OCI-LY3 (cell line): Measurements from ENCODE around the gene FRMD4A.
"Not testable (repeated sequence)": the region's sequence is repeated elsewhere in the genome, so short reads cannot be mapped to it uniquely, and the experiment has no call there.

Experiments used
- H2AFZ ChIP-seq: fragments of 200-600, 300-600 bp; shearing (Covaris generic); 2 replicates; pipeline ENCODE4 v1.6.0; 2014; ENCODE audit warnings: antibody characterized with exemption, low read depth, low read length
- H3K27ac ChIP-seq: fragments of 200-600, 300-600 bp; sonication (generic); 2 replicates; pipeline ENCODE4 v1.5.1; 2014; ENCODE audit warnings: mild to moderate bottlenecking, low read length, moderate library complexity, mixed read lengths
- H3K27me3 ChIP-seq: fragments of 200-600, 300-600 bp; sonication (generic); 2 replicates; pipeline ENCODE4 v1.6.1; 2014; ENCODE audit warnings: low read depth, low read length, mixed read lengths
- H3K36me3 ChIP-seq: fragments of 200-600, 300-600 bp; sonication (generic); replicated peaks from 2 replicates; pipeline ENCODE3; 2014; ENCODE audit warnings: low read depth, low read length, mixed read lengths
- H3K4me1 ChIP-seq: fragments of 300-600, 200-600 bp; sonication (generic); 2 replicates; pipeline ENCODE4 v1.6.1; 2014; ENCODE audit warnings: low read length, mixed read lengths
- H3K4me2 ChIP-seq: fragments of 200-600, 300-600 bp; sonication (generic); 2 replicates; pipeline ENCODE4 v1.6.1; 2014; ENCODE audit warnings: low read length, mixed read lengths
- H3K4me3 ChIP-seq: fragments of 300-600, 200-600 bp; sonication (generic); 2 replicates; pipeline ENCODE4 v1.5.1; 2014; ENCODE audit warnings: antibody characterized with exemption, mild to moderate bottlenecking, low read length, moderate library complexity
- H3K79me2 ChIP-seq: fragments of 300-600, 200-600 bp; shearing (Covaris generic); 2 replicates; pipeline ENCODE4 v1.6.1; 2014; ENCODE audit warnings: mild to moderate bottlenecking, low read length, mixed read lengths
- H3K9ac ChIP-seq: fragments of 300-600, 200-600 bp; shearing (Covaris generic); 2 replicates; pipeline ENCODE4 v1.6.0; 2014; ENCODE audit warnings: mild to moderate bottlenecking, low read length, moderate library complexity
- H3K9me3 ChIP-seq: fragments of 200-600, 300-600 bp; shearing (Covaris generic); 2 replicates; pipeline ENCODE4 v1.6.1; 2014; ENCODE audit warnings: low read length, mixed read lengths; ENCODE audit not compliant: insufficient read depth
- H4K20me1 ChIP-seq: fragments of 200-600, 300-600 bp; sonication (generic); 2 replicates; pipeline ENCODE4 v1.6.1; 2016; ENCODE audit warnings: low read length, mixed read lengths; ENCODE audit not compliant: insufficient read depth
- EZH2phosphoT487 ChIP-seq: fragments of 200-600 bp; shearing (Covaris generic); IDR thresholded peaks from 2 replicates; pipeline ENCODE4 v1.6.1; 2018; ENCODE audit warnings: antibody characterized with exemption, mixed run types, low read depth
- TF ChIP-seq, protein P1 (sequence below): fragments of 200-600, 300-600 bp; sonication (generic); IDR thresholded peaks from 2 replicates; pipeline ENCODE4 v1.5.1; 2014; ENCODE audit warnings: antibody characterized with exemption, low read length, low read depth

FRMD4A gene

DNA sequence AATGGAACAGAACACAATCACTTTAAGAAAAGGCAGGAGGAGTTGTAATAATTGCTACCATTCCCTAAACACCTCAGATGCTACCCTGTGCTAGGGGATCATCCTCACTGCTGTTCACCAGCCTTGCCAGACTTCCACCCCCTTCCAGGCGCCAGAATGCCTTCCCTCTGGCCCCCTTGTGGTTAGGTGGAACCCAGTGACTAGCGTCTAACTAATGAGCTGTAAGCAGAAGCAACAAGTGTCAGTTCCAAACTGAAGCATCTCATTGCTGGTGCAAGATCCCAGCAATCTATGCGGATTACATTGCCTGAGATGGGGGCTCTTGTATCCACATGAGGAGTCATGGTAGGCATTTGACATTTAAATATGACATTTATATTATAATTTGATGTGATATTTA, 86.6 kb downstream of the FRMD4A start:
- no peaks in the 10 kb centered on the region for H3K9me3 ChIP-seq
- no peaks in the 10 kb centered on the region for H3K79me2 ChIP-seq
- no peak for TF ChIP-seq EZH2phosphoT487
- TF ChIP-seq, protein P1, sequence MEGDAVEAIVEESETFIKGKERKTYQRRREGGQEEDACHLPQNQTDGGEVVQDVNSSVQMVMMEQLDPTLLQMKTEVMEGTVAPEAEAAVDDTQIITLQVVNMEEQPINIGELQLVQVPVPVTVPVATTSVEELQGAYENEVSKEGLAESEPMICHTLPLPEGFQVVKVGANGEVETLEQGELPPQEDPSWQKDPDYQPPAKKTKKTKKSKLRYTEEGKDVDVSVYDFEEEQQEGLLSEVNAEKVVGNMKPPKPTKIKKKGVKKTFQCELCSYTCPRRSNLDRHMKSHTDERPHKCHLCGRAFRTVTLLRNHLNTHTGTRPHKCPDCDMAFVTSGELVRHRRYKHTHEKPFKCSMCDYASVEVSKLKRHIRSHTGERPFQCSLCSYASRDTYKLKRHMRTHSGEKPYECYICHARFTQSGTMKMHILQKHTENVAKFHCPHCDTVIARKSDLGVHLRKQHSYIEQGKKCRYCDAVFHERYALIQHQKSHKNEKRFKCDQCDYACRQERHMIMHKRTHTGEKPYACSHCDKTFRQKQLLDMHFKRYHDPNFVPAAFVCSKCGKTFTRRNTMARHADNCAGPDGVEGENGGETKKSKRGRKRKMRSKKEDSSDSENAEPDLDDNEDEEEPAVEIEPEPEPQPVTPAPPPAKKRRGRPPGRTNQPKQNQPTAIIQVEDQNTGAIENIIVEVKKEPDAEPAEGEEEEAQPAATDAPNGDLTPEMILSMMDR: no peak
- H3K27ac ChIP-seq: no peak overlapping the region
- H2AFZ ChIP-seq: no peak overlapping the region
- no peaks in the 10 kb centered on the region for H3K36me3 ChIP-seq
- no peaks in the 10 kb centered on the region for H3K27me3 ChIP-seq
- H3K4me3 ChIP-seq: no peak overlapping the region
- H3K9ac ChIP-seq: no peak overlapping the region
- H3K4me1 ChIP-seq: no peaks in the 10 kb centered on the region
- H3K4me2 ChIP-seq: no peak overlapping the region
- no peaks in the 10 kb centered on the region for H4K20me1 ChIP-seq

DNA sequence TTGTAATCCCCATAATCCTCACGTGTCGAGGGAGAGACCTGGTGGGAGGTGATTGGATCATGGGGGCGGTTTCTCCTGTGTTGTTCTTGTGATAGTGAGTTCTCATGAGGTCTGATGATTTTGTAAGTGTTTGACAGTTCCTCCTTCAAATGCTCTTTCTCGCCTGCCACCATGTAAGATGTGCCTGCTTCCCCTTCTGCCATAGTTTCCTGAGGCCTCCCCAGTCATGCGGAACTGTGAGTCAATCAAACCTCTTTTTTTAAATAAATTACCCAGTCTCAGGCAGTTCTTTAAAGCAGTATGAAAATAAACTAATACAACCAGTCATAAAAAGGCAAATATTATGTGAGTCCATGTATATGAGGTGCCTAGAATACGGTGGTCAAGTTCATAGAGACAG, 87.5 kb downstream of the FRMD4A start:
- H3K9me3 ChIP-seq: no peaks in the 10 kb centered on the region
- no peaks in the 10 kb centered on the region for H3K4me1 ChIP-seq
- H3K79me2 ChIP-seq: no peaks in the 10 kb centered on the region
- no peak overlapping the region for H3K4me2 ChIP-seq
- no peak overlapping the region for H3K9ac ChIP-seq
- H3K27me3 ChIP-seq: no peaks in the 10 kb centered on the region
- no peaks in the 10 kb centered on the region for H4K20me1 ChIP-seq
- TF ChIP-seq, protein P1: no peak
- no peak for TF ChIP-seq EZH2phosphoT487
- no peak overlapping the region for H3K27ac ChIP-seq
- no peak overlapping the region for H2AFZ ChIP-seq
- H3K4me3 ChIP-seq: no peak overlapping the region
- no peaks in the 10 kb centered on the region for H3K36me3 ChIP-seq

DNA sequence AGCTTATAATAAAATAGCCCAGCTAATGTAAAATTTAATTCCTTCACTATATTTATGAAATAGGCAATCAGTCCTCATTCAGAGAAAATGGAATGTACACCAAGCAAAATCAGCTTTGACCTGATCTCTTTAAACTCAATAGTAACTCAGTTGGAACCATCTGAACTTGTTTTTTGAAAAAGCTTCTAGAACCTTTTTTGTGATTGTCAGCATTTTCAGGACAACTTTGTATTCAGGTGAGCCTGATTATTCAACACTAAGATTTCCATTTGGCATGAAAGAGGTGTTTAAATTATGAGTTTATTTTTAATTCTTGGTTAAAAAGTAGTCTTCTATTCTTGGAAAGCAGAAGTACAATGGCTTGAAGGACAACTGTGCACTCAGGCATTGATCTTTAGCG, 89.5 kb downstream of the FRMD4A start:
- H3K9ac ChIP-seq: no peak overlapping the region
- no peaks in the 10 kb centered on the region for H4K20me1 ChIP-seq
- no peaks in the 10 kb centered on the region for H3K36me3 ChIP-seq
- H3K4me3 ChIP-seq: no peak overlapping the region
- TF ChIP-seq, protein P1: no peak
- no peak for TF ChIP-seq EZH2phosphoT487
- H3K4me1 ChIP-seq: no peaks in the 10 kb centered on the region
- no peaks in the 10 kb centered on the region for H3K27me3 ChIP-seq
- H3K4me2 ChIP-seq: no peak overlapping the region
- no peak overlapping the region for H3K27ac ChIP-seq
- no peak overlapping the region for H2AFZ ChIP-seq
- H3K79me2 ChIP-seq: no peaks in the 10 kb centered on the region
- no peaks in the 10 kb centered on the region for H3K9me3 ChIP-seq

DNA sequence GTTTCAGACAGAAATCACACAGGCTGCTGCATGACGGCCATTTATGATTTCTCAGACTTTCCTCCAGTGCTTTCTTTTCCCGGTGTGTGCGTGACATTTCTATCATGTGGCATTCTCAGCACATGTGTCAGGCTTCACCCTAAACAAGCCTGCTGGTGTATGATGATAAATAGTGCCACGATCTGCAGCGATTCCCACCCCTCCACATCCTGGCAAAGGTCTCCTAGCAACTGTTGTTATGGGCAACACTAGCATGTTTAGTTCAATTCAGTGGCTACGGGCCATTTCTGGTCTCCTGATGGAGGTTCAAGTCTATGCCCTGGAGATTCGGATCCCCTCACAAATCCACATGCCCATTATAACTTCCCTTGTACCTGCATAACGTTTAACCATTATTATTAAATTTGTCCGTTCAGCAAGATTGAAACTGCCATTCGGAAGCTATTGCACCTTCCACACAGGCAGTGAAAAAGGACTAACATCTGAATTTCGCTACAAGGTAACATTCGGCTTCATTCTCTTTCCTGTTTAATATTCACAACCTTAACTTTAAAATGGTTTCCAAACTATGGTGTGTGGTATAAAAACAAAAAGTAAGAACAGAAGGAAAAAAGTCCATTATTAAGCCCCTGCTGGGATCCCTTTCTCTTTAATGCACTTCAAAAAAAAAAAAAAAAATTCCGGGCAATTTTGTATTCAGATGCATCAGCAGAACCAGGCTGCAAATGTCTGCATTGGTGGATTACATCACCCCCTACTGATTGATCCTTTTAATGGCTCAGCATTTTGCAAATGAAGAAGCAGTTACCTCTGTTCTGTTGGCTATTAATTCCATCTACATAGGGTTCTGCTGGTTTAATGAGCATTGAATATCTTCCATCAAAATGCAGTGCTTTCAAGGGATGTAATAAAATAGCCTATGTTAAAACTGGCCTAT, 90.2 kb downstream of the FRMD4A start:
- no peaks in the 10 kb centered on the region for H3K9me3 ChIP-seq
- H3K4me1 ChIP-seq: no peaks in the 10 kb centered on the region
- no peaks in the 10 kb centered on the region for H3K27me3 ChIP-seq
- H2AFZ ChIP-seq: no peak overlapping the region
- H3K36me3 ChIP-seq: no peaks in the 10 kb centered on the region
- TF ChIP-seq, protein P1: no peak
- TF ChIP-seq EZH2phosphoT487: no peak
- H3K4me3 ChIP-seq: no peak overlapping the region
- no peak overlapping the region for H3K4me2 ChIP-seq
- H3K79me2 ChIP-seq: no peaks in the 10 kb centered on the region
- H3K9ac ChIP-seq: no peak overlapping the region
- H3K27ac ChIP-seq: no peak overlapping the region
- H4K20me1 ChIP-seq: no peaks in the 10 kb centered on the region

DNA sequence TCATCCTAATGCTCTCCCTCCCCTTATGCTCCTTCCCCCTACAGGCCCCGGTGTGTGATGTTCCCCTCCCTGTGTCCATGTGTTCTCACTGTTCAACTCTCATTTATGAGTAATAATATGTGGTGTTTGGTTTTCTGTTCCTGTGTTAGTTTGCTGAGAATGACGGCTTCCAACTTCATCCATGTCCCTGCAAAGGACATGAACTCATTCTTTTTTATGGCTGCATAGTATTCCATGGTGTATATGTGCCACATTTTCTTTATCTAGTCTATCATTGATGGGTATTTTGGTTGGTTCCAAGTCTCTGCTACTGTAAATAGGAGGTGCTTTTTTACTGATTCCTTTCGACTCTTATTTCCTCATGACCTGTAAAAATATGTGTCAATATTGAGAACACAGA, 92.1 kb downstream of the FRMD4A start:
- H2AFZ ChIP-seq, H3K4me1 ChIP-seq, H3K36me3 ChIP-seq, H3K4me3 ChIP-seq, H3K9me3 ChIP-seq, H3K4me2 ChIP-seq, H3K27me3 ChIP-seq, H3K27ac ChIP-seq, H3K79me2 ChIP-seq, H3K9ac ChIP-seq, H4K20me1 ChIP-seq: not testable (repeated sequence)
